OCI-LY1 (cell line): ENCODE results near the gene NOD1.
A peak's percentile ranks its signal among the peaks of the same experiment; 100 is the strongest.

ENCODE experiments used
- H2AFZ ChIP-seq: fragments of 200-600 bp; sonication (generic), shearing (Covaris generic); 2 replicates; pipeline ENCODE4 v1.6.0; 2014; ENCODE audit warnings: antibody characterized with exemption, mild to moderate bottlenecking, low read length
- H3F3A ChIP-seq: fragments of 200-600 bp; sonication (generic), shearing (Covaris generic); 2 replicates; pipeline ENCODE4 v1.6.0; 2014; ENCODE audit warnings: mild to moderate bottlenecking, antibody characterized with exemption, low read length, moderate library complexity; ENCODE audit not compliant: insufficient read depth
- H3K27ac ChIP-seq: fragments of 200-600 bp; sonication (generic); 2 replicates; pipeline ENCODE4 v1.5.1; 2014; ENCODE audit warnings: low read length, mixed run types, mild to moderate bottlenecking, low read depth; ENCODE audit not compliant: poor library complexity, severe bottlenecking
- H3K27me3 ChIP-seq: fragments of 200-600 bp; sonication (generic); 2 replicates; pipeline ENCODE4 v1.6.0; 2014; ENCODE audit warnings: antibody characterized with exemption, mild to moderate bottlenecking, low read length, moderate library complexity; ENCODE audit not compliant: insufficient read depth
- H3K36me3 ChIP-seq: fragments of 200-600 bp; sonication (generic); 2 replicates; pipeline ENCODE4 v1.6.1; 2014; ENCODE audit warnings: mild to moderate bottlenecking, antibody characterized with exemption, low read length, moderate library complexity, mixed read lengths; ENCODE audit not compliant: insufficient read depth
- H3K4me1 ChIP-seq: fragments of 200-600 bp; sonication (generic); 2 replicates; pipeline ENCODE4 v1.5.1; 2014; ENCODE audit warnings: mild to moderate bottlenecking, low read length, moderate library complexity; ENCODE audit not compliant: insufficient read depth, severe bottlenecking
- H3K4me2 ChIP-seq: fragments of 200-600 bp; sonication (generic), shearing (Covaris generic); 2 replicates; pipeline ENCODE4 v1.6.1; 2014; ENCODE audit warnings: low read length
- H3K4me3 ChIP-seq: fragments of 200-600 bp; sonication (generic); 2 replicates; pipeline ENCODE4 v1.5.1; 2014; ENCODE audit warnings: low read length, low read depth, mild to moderate bottlenecking, mixed read lengths; ENCODE audit not compliant: poor library complexity, severe bottlenecking
- H3K79me2 ChIP-seq: fragments of 200-600 bp; shearing (Covaris generic); 2 replicates; pipeline ENCODE4 v1.6.1; 2016; ENCODE audit warnings: mixed run types, low read length, mixed read lengths; ENCODE audit not compliant: insufficient read depth
- H3K9ac ChIP-seq: fragments of 200-600 bp; sonication (generic), shearing (Covaris generic); 2 replicates; pipeline ENCODE4 v1.6.1; 2014; ENCODE audit warnings: mild to moderate bottlenecking, low read length, mixed read lengths
- H3K9me2 ChIP-seq: fragments of 200-600 bp; sonication (generic), shearing (Covaris generic); 2 replicates; pipeline ENCODE4 v1.6.1; 2014; ENCODE audit warnings: low read depth, mild to moderate bottlenecking, low read length, mixed read lengths
- H3K9me3 ChIP-seq: fragments of 200-600 bp; shearing (Covaris generic); 2 replicates; pipeline ENCODE4 v1.6.1; 2014; ENCODE audit warnings: low read length, mixed read lengths
- H4K20me1 ChIP-seq: fragments of 200-600 bp; sonication (generic), shearing (Covaris generic); 2 replicates; pipeline ENCODE4 v1.6.0; 2016; ENCODE audit warnings: mild to moderate bottlenecking, low read length; ENCODE audit not compliant: insufficient read depth
- EZH2 ChIP-seq: fragments of 200-600 bp; sonication (generic), shearing (Covaris generic); IDR thresholded peaks from 2 replicates; pipeline ENCODE4 v1.8.0; 2017; ENCODE audit warnings: borderline replicate concordance, mixed run types, mild to moderate bottlenecking, antibody characterized with exemption, low read length, moderate library complexity, mixed read lengths
- TF ChIP-seq, protein P1 (sequence below): fragments of 200-600 bp; sonication (generic), shearing (Covaris generic); IDR thresholded peaks from 2 replicates; pipeline ENCODE4 v1.5.1; 2017; ENCODE audit warnings: mild to moderate bottlenecking, antibody characterized with exemption, low read length, moderate library complexity, mixed read lengths

Gene NOD1

GRCh38 chr7:30412782-30413504 is 65.6 kb downstream of the NOD1 start:
- H3K4me2 ChIP-seq, result no peak overlapping the region
- no peaks in the 10 kb centered on the region for H3F3A ChIP-seq
- H2AFZ ChIP-seq, result no peak overlapping the region
- H3K79me2 ChIP-seq, result no peaks in the 10 kb centered on the region
- no peaks in the 10 kb centered on the region for H4K20me1 ChIP-seq
- no peak overlapping the region for H3K4me3 ChIP-seq
- no peak overlapping the region for H3K9ac ChIP-seq
- H3K27me3 ChIP-seq, result no peaks in the 10 kb centered on the region
- H3K9me3 ChIP-seq, result peaks cover 9% of the 10 kb centered on the region
- peaks cover 7% of the 10 kb centered on the region; the same call in 1 of the 2 replicates for H3K36me3 ChIP-seq
- H3K27ac ChIP-seq, result no peak overlapping the region
- peaks cover 17% of the 10 kb centered on the region for H3K4me1 ChIP-seq
- H3K9me2 ChIP-seq, result no peaks in the 10 kb centered on the region
- no peak for TF ChIP-seq EZH2
- TF ChIP-seq, protein P1, sequence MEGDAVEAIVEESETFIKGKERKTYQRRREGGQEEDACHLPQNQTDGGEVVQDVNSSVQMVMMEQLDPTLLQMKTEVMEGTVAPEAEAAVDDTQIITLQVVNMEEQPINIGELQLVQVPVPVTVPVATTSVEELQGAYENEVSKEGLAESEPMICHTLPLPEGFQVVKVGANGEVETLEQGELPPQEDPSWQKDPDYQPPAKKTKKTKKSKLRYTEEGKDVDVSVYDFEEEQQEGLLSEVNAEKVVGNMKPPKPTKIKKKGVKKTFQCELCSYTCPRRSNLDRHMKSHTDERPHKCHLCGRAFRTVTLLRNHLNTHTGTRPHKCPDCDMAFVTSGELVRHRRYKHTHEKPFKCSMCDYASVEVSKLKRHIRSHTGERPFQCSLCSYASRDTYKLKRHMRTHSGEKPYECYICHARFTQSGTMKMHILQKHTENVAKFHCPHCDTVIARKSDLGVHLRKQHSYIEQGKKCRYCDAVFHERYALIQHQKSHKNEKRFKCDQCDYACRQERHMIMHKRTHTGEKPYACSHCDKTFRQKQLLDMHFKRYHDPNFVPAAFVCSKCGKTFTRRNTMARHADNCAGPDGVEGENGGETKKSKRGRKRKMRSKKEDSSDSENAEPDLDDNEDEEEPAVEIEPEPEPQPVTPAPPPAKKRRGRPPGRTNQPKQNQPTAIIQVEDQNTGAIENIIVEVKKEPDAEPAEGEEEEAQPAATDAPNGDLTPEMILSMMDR, result peak; percentile 57; the same call in 1 of the 2 replicates

DNA sequence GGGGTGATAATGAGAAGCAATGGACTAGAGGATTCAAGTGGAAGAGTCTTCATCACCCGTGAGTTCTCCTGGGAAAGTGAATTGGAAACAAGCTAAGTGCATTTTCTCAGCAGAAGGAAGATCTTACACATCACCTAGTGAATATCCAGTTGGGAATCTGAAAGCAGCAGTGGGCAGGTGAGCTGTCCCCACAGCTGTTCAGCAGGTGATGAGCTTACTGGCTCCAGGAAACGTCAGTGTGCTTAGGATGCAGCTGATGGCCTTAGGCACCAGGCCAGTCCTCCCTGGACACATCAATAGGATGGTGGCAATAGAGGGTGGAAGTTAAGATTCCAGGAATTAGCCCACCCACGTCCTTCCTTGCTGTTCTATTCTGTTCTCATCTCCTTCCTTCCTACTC is 66.7 kb downstream of the NOD1 start:
- Histone ChIP-seq H3K27ac (no peak overlapping the region), H3K4me3 (no peak overlapping the region), H3F3A (no peaks in the 10 kb centered on the region), H3K4me2 (no peak overlapping the region), H3K36me3 (peaks cover 7% of the 10 kb centered on the region; the same call in 1 of the 2 replicates), H2AFZ (no peak overlapping the region), H3K79me2 (no peaks in the 10 kb centered on the region), H3K9ac (no peak overlapping the region), H3K9me2 (no peaks in the 10 kb centered on the region), H3K4me1 (peaks cover 17% of the 10 kb centered on the region), H4K20me1 (no peaks in the 10 kb centered on the region), H3K27me3 (no peaks in the 10 kb centered on the region), H3K9me3 (peaks cover 9% of the 10 kb centered on the region)
- no peak for TF ChIP-seq EZH2
- TF ChIP-seq, protein P1, result no peak

DNA sequence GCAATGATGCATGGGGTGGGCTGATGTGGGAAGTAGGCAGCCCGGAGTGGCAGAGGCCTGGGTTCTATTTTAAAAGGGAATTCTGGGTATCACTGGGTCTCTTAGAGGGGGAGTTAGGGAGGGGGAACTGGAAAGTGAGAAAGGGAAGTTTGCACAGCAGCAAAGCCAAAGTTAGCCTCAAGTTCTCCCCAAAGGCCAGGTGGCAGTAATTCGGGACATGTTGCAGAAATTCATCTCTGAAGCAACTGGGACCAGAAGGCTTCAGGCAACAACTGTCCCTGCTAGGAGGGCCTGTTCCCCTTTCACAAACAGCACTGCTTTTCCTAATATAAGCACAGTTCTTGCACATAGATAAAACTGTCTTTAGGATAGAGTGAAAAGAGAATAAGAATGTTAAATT is 67.4 kb downstream of the NOD1 start:
- Histone ChIP-seq H3K36me3 (peaks cover 7% of the 10 kb centered on the region; the same call in 1 of the 2 replicates), H3K9ac (no peak overlapping the region)

More for the DNA sequence above, 67.4 kb downstream of the NOD1 start:
- Histone ChIP-seq H3K27me3 (no peaks in the 10 kb centered on the region), H3K79me2 (no peaks in the 10 kb centered on the region), H3K4me2 (no peak overlapping the region), H3F3A (no peaks in the 10 kb centered on the region), H4K20me1 (no peaks in the 10 kb centered on the region), H3K4me1 (peaks cover 17% of the 10 kb centered on the region), H3K9me3 (peaks cover 9% of the 10 kb centered on the region), H2AFZ (no peak overlapping the region), H3K4me3 (no peak overlapping the region), H3K9me2 (no peaks in the 10 kb centered on the region), H3K27ac (no peak overlapping the region)
- TF ChIP-seq EZH2, result no peak
- TF ChIP-seq, protein P1, result no peak
